ENCODE data around the gene RSPH3.
"Not testable (repeated sequence)": the region's sequence is repeated elsewhere in the genome, so short reads cannot be mapped to it uniquely, and the experiment has no call there.

DNA sequence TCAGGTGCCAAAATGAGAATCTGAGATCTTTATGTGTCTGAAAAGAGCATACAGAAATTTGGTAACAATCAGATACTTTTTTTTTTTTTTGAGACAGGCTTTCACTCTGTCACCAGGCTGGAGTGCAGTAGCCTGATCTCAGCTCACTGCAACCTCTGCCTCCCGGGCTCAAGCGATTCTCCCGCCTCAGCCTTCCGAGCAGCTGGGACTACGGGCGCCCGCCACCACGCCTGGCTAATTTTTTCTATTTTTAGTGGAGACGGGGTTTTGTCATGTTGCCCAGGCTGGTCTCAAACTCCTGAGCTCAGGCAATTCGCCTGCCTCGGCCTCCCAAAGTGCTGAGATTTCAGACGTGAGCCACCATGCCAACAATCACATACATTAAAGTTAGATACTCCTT lies 38.3 kb upstream of the RSPH3 start:
- TF ChIP-seq, protein P1, sequence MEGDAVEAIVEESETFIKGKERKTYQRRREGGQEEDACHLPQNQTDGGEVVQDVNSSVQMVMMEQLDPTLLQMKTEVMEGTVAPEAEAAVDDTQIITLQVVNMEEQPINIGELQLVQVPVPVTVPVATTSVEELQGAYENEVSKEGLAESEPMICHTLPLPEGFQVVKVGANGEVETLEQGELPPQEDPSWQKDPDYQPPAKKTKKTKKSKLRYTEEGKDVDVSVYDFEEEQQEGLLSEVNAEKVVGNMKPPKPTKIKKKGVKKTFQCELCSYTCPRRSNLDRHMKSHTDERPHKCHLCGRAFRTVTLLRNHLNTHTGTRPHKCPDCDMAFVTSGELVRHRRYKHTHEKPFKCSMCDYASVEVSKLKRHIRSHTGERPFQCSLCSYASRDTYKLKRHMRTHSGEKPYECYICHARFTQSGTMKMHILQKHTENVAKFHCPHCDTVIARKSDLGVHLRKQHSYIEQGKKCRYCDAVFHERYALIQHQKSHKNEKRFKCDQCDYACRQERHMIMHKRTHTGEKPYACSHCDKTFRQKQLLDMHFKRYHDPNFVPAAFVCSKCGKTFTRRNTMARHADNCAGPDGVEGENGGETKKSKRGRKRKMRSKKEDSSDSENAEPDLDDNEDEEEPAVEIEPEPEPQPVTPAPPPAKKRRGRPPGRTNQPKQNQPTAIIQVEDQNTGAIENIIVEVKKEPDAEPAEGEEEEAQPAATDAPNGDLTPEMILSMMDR (IDR thresholded peaks at IDR 0.05; ENCODE audit: poor library complexity, severe bottlenecking): not testable (repeated sequence)
- TF ChIP-seq, protein P2, sequence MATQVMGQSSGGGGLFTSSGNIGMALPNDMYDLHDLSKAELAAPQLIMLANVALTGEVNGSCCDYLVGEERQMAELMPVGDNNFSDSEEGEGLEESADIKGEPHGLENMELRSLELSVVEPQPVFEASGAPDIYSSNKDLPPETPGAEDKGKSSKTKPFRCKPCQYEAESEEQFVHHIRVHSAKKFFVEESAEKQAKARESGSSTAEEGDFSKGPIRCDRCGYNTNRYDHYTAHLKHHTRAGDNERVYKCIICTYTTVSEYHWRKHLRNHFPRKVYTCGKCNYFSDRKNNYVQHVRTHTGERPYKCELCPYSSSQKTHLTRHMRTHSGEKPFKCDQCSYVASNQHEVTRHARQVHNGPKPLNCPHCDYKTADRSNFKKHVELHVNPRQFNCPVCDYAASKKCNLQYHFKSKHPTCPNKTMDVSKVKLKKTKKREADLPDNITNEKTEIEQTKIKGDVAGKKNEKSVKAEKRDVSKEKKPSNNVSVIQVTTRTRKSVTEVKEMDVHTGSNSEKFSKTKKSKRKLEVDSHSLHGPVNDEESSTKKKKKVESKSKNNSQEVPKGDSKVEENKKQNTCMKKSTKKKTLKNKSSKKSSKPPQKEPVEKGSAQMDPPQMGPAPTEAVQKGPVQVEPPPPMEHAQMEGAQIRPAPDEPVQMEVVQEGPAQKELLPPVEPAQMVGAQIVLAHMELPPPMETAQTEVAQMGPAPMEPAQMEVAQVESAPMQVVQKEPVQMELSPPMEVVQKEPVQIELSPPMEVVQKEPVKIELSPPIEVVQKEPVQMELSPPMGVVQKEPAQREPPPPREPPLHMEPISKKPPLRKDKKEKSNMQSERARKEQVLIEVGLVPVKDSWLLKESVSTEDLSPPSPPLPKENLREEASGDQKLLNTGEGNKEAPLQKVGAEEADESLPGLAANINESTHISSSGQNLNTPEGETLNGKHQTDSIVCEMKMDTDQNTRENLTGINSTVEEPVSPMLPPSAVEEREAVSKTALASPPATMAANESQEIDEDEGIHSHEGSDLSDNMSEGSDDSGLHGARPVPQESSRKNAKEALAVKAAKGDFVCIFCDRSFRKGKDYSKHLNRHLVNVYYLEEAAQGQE (IDR thresholded peaks at IDR 0.05; ENCODE audit: borderline replicate concordance): not testable (repeated sequence)

Measured in neural cell (in vitro differentiated cells).